Upper lobe of left lung (tissue), 4 donors: Measurements from ENCODE around the gene RNASET2.

Experiments
- CTCF ChIP-seq, 6 experiments: fragments of 450-650 bp in 4 of 6; fragments of 200-600 bp in 2 of 6; sonication (generic) in 2 of 6; IDR thresholded peaks; one replicate each; pipeline ENCODE4 v1.5.1; 2016 to 2019; ENCODE audit warnings: antibody characterized with exemption in 6 of 6
- EP300 ChIP-seq, 4 donors: sonication (generic); formaldehyde crosslinking; IDR thresholded peaks; one replicate each; pipeline ENCODE4 v1.5.1; 2017; ENCODE audit warnings: antibody characterized with exemption in 4 of 4, control low read depth in 2 of 4
- POLR2AphosphoS5 ChIP-seq, 2 donors: sonication (generic); formaldehyde crosslinking; IDR thresholded peaks; one replicate each; pipeline ENCODE4 v1.5.1; 2017; ENCODE audit warnings: antibody characterized with exemption in 2 of 2

GRCh38 chr6:167005350-167006159, 49.2 kb upstream of the RNASET2 start:
- no peak for TF ChIP-seq CTCF (IDR thresholded peaks at IDR 0.05)
- no peak for TF ChIP-seq EP300 (IDR thresholded peaks at IDR 0.05)
- TF ChIP-seq POLR2AphosphoS5 (IDR thresholded peaks at IDR 0.05): no peak
